Stimulated activated memory B cell treated with anti-CD40 and anti-IgM and Interleukin-4, amounts not matched to agents 10 μg/mL and 1 μg/mL and 100 μg/mL, for 72 hours (primary cell): Measurements from ENCODE around the gene DICER1.

Experiments
- ATAC-seq: fragments of 150-1000 bp; cut with Tn5 transposase; 2 replicates; pipeline ENCODE4 v1.10.0; 2021
- H3K27ac Mint-ChIP-seq: one replicate; pipeline ENCODE4 v1.8.0; 2022; ENCODE audit warnings: mild to moderate bottlenecking, mixed read lengths
- H3K27me3 Mint-ChIP-seq: one replicate; pipeline ENCODE4 v1.8.0; 2022; ENCODE audit warnings: mixed read lengths
- H3K36me3 Mint-ChIP-seq: one replicate; pipeline ENCODE4 v1.8.0; 2022; ENCODE audit warnings: mixed read lengths
- H3K4me1 Mint-ChIP-seq: one replicate; pipeline ENCODE4 v1.8.0; 2022; ENCODE audit warnings: mixed read lengths
- H3K4me3 Mint-ChIP-seq: one replicate; pipeline ENCODE4 v1.8.0; 2022; ENCODE audit warnings: mild to moderate bottlenecking, moderate library complexity, mixed read lengths
- H3K9me3 Mint-ChIP-seq: one replicate; pipeline ENCODE4 v1.8.0; 2022; ENCODE audit warnings: mixed read lengths

DICER1 gene

DNA sequence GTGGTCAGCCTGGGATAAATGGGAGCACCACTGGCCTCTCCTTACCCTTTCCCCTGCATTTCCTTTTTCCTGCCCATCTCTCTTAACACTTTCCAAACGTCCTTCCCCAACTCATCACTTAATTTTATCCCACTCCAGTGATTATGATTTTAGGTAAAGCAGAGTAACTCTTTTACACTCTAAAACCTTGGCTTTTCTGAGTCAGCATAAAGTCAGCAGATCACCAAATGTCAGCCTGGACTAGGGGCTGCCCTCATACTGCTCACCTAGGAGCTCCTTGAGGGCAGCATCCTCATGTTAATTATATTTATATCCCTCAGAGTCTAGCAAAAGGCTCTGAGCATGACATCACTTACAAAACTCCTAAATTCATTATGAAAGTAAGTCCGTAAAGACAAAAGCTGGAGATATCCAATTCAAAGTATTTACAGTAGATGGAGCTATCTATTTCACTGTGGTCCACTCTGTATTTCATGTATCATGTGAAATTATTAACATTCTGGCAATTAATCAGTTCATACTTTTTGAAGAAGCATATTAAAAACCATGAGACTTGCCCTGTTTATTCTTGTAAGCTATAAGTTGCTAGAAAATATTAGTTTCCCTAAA is 17.0 kb upstream of the DICER1 start:
- Mint-ChIP-seq H3K4me3 (no peak overlapping the region), H3K36me3 (no peaks in the 10 kb centered on the region)

DNA sequence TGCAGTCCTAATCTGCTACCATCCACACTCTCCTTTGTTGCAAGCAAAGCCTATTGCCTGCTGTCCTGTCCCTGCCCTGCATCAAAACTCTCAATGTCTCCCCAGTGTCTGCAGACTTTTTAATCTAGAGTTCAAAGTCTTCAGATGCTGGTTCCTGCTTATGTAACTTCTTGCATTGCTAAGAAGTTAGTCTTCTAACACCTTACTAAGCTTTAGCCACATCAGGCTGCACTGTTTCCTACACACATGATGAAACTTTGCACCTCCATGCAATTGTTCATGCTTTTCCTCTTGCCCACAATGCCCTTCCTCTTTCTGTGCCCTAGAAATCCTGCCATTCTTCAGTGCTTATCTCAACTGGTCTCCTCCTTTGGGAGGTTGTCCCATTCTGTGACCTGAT is 16.2 kb upstream of the DICER1 start:
- Mint-ChIP-seq H3K4me3 (no peak overlapping the region), H3K36me3 (no peaks in the 10 kb centered on the region), H3K4me1 (peaks cover 6% of the 10 kb centered on the region), H3K27ac (no peak overlapping the region), H3K27me3 (no peaks in the 10 kb centered on the region), H3K9me3 (no peaks in the 10 kb centered on the region)
- no peak for ATAC-seq

More for the DNA sequence above, 17.0 kb upstream of the DICER1 start:
- Mint-ChIP-seq H3K4me1 (peaks cover 6% of the 10 kb centered on the region), H3K9me3 (no peaks in the 10 kb centered on the region), H3K27me3 (no peaks in the 10 kb centered on the region), H3K27ac (no peak overlapping the region)
- ATAC-seq: no peak

DNA sequence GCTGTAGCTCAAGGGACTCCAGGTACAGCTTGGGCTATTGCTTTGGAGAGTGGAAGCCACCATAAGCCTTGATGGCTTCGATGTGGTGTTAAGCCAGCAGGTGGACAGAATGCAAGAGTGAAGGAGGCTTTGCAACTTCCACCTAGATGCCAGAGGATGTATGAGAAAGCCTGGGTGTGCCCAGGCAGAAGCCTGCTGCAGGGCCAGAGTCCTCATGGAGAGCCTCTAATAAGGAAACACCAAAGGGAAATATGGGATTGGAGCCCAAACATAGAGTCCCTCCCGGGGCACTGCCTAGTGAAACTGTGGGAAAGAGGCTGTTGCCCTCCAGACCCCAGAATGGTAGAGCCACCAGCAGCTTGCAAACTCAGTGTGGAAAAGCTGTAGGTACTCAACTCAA is 9.8 kb upstream of the DICER1 start:
- no peak overlapping the region for H3K4me3 Mint-ChIP-seq
- peaks cover 10% of the 10 kb centered on the region for H3K9me3 Mint-ChIP-seq
- peaks cover 8% of the 10 kb centered on the region for H3K4me1 Mint-ChIP-seq
- H3K36me3 Mint-ChIP-seq: peaks cover 14% of the 10 kb centered on the region
- H3K27ac Mint-ChIP-seq: no peak overlapping the region
- ATAC-seq: no peak
- H3K27me3 Mint-ChIP-seq: no peaks in the 10 kb centered on the region

DNA sequence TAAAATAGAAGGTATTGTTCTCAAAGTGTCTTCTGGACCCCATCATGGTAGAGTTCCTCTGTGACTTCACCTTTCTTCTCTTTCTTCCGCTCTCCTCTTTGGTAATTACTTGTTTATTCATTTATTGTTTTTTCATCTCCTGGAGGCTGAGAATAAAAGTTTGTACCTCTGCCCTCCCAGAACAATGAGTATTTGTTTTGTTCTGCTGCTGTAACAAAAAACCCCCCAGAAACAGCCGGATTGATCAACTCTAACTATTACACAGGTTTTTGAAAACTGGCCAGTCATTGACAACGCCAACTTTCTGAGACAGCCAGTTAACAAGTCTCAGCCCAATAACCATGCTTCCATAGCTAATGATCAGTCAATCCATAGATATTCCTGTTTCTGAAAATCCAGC is 8.2 kb upstream of the DICER1 start:
- no peak for ATAC-seq
- H3K36me3 Mint-ChIP-seq: peaks cover 14% of the 10 kb centered on the region
- H3K9me3 Mint-ChIP-seq: peaks cover 10% of the 10 kb centered on the region
- H3K4me1 Mint-ChIP-seq: peaks cover 8% of the 10 kb centered on the region
- H3K4me3 Mint-ChIP-seq: no peak overlapping the region
- H3K27me3 Mint-ChIP-seq: no peaks in the 10 kb centered on the region
- H3K27ac Mint-ChIP-seq: no peak overlapping the region

DNA sequence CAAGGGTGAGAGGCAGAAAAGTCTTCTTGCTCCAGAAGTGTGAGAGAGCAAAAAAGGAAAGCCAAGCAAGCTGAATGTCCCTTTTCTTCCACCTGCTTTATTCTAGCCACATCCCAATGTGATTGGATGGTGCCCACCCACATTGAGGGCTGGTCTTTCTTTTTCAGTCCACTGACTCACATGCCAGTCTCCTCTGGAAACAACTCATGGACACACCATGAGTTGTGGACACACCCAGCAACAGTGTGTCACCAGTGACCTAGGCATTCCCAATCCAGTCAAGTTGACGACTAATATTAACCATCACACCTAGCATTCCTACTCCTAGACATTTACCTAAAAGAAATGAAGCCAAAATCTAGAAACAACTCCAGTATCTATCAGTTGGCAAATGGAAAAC is 7.2 kb upstream of the DICER1 start:
- peaks cover 8% of the 10 kb centered on the region for H3K4me1 Mint-ChIP-seq
- no peaks in the 10 kb centered on the region for H3K27me3 Mint-ChIP-seq
- no peak overlapping the region for H3K4me3 Mint-ChIP-seq
- H3K27ac Mint-ChIP-seq: no peak overlapping the region
- peaks cover 10% of the 10 kb centered on the region for H3K9me3 Mint-ChIP-seq
- no peak for ATAC-seq
- H3K36me3 Mint-ChIP-seq: peaks cover 14% of the 10 kb centered on the region

DNA sequence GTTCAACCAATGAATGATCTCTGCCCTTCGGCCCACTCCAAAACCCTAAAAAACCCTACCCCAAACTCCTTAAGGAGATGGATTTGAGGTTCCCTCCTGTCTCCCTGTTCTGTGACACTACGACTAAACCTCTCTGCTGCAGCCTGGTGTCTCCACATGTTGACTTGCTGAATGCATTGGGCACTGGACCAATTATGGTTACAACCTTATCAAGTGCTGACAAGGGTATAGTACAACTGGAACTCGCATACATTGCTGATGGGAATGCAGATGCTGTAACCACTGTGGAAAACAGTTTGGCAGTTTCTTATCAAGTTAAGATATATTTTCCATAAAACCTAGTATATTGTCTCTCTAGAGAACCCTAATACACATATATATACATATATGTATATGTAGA is 6.3 kb upstream of the DICER1 start:
- H3K4me1 Mint-ChIP-seq: peaks cover 11% of the 10 kb centered on the region
- no peaks in the 10 kb centered on the region for H3K27me3 Mint-ChIP-seq
- no peak overlapping the region for H3K4me3 Mint-ChIP-seq
- no peak overlapping the region for H3K27ac Mint-ChIP-seq
- peaks cover 10% of the 10 kb centered on the region for H3K9me3 Mint-ChIP-seq
- peaks cover 14% of the 10 kb centered on the region for H3K36me3 Mint-ChIP-seq
- ATAC-seq: no peak

DNA sequence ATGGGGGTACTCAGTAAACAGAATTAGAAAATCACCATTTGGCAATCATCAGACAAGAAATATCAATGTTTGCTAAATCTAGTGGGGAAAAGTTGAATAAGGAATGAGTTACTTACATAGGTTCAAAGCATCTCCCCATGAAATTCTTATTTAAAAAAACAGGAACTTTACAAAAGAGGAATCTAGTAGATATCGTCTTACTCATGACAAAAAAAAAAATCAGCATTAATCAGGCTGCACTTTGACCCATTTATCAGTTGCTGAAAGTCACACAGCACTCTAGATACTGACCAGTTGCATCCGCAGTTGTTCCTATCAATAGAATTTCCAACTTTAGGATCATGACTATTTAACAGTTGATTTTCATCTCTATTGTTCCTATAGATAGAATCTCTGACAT is 5.8 kb upstream of the DICER1 start:
- H3K4me1 Mint-ChIP-seq: peaks cover 16% of the 10 kb centered on the region
- H3K27me3 Mint-ChIP-seq: no peaks in the 10 kb centered on the region
- H3K27ac Mint-ChIP-seq: no peak overlapping the region

DNA sequence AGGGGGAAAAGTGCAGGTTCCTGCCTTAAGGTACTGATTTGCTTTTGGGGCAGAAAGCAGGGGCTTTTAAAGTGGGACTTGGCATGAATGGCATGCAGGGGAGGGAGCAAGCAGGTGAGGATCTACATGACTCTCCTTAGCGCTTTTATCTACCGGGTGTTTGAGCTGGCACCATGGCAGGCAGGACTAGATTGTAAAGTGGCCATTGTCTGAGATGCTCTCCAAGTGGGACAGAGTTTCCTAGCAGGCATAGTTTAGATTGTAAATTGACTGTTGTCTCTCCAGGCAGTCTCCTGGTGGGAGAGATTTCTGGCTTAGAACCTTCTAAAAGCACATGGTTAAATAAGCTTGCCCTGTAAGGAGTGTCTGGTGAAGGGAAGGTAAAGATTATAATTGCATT is 5.3 kb upstream of the DICER1 start:
- peaks cover 10% of the 10 kb centered on the region for H3K9me3 Mint-ChIP-seq
- H3K4me3 Mint-ChIP-seq: no peak overlapping the region
- no peak overlapping the region for H3K27ac Mint-ChIP-seq
- H3K36me3 Mint-ChIP-seq: peaks cover 14% of the 10 kb centered on the region
- no peaks in the 10 kb centered on the region for H3K27me3 Mint-ChIP-seq
- H3K4me1 Mint-ChIP-seq: peaks cover 21% of the 10 kb centered on the region
- ATAC-seq: no peak

More for the DNA sequence above, 5.8 kb upstream of the DICER1 start:
- H3K36me3 Mint-ChIP-seq: peaks cover 14% of the 10 kb centered on the region
- H3K9me3 Mint-ChIP-seq: peaks cover 10% of the 10 kb centered on the region
- no peak overlapping the region for H3K4me3 Mint-ChIP-seq
- no peak for ATAC-seq

DNA sequence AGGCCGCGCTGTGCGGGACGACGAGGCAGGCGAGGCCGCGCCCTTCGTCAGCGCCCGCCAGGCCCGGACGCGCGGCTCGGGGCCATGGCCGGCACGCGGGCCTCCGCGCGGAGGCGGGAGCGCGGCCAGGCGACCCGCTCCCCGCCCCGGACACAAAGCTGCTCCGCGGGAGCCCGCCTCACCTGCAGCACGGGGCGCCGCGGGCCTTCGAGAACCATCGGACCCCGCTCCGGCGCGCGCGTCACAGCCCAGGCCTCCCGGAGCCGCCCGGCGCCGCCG is 342 bp downstream of the DICER1 start:
- no peaks in the 10 kb centered on the region for H3K9me3 Mint-ChIP-seq
- peaks cover 54% of the 10 kb centered on the region for H3K4me1 Mint-ChIP-seq
- peak overlapping the region; percentile 99 for H3K27ac Mint-ChIP-seq
- peak; percentile 52 for ATAC-seq
- peak overlapping the region; percentile 98 for H3K4me3 Mint-ChIP-seq
- H3K27me3 Mint-ChIP-seq: no peaks in the 10 kb centered on the region
- peaks cover 6% of the 10 kb centered on the region for H3K36me3 Mint-ChIP-seq

DNA sequence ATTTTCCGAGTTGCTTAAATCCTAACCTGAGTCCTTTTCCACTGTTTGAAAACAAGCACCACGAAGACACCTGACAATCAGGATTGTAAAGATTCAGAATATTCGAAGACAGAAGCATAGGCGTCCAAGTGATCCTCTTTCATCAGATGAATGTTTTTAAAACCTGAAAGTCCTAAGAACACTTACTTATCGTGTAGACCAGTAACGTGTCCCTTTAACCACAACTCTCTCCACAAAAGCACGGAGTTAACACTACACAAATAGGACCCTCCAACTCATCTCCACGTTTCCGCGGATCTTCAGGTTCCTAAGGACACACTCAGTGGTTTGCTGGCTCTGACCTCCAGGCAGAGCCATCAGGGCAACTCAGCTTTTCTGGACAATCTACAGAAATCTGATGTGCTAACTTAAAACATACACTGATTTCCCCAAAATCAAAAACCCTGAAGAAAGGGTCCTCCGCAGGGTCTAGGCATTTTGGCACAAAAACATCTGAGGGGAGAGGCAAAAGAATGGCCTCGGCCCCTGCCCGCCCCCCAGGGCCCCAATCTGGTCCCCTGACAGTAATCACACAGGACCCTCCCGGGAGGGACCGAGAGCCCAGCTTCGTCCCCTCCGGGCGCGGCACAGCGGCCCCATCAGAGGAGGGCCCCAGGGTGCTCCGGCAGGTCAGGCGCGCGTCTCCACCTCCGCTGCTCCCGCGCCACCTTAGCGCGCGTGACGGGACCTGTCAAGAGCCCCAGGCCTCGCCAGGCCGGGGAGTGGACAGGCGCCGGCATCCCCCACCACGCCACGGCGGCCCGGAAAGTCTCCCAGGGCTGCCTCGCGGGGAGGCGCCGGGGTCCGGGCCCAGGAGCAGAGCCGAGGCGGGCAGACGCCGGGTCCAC is 925 bp downstream of the DICER1 start:
- H3K27me3 Mint-ChIP-seq: no peaks in the 10 kb centered on the region
- H3K27ac Mint-ChIP-seq: peak overlapping the region; percentile 99
- peaks cover 60% of the 10 kb centered on the region for H3K4me1 Mint-ChIP-seq
- no peaks in the 10 kb centered on the region for H3K9me3 Mint-ChIP-seq
- peaks cover 6% of the 10 kb centered on the region for H3K36me3 Mint-ChIP-seq
- peak; percentile 47 for ATAC-seq
- peak overlapping the region; percentile 84 for H3K4me3 Mint-ChIP-seq

DNA sequence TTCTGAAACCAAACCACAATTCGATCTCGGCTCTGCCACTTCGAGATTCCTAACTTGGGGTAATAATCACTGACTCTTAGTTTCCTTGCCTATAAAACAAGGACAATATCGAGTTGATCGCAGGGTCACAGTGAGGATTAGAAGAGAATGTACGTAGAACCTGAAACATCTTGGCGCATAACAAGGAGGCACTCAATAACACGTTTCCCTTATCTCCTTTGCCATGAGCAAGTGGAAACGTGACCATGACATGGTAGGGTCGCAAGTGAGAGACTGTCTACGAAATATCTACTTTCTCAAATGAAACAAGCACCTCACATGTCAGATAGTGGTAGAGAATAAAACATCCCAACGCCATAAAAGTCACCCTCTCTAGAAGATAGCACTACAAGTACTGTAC is 2.3 kb downstream of the DICER1 start:
- Mint-ChIP-seq H3K4me1 (peaks cover 74% of the 10 kb centered on the region), H3K36me3 (peaks cover 6% of the 10 kb centered on the region), H3K9me3 (no peaks in the 10 kb centered on the region), H3K27me3 (no peaks in the 10 kb centered on the region), H3K4me3 (peak overlapping the region; percentile 67), H3K27ac (no peak overlapping the region)
- no peak for ATAC-seq

DNA sequence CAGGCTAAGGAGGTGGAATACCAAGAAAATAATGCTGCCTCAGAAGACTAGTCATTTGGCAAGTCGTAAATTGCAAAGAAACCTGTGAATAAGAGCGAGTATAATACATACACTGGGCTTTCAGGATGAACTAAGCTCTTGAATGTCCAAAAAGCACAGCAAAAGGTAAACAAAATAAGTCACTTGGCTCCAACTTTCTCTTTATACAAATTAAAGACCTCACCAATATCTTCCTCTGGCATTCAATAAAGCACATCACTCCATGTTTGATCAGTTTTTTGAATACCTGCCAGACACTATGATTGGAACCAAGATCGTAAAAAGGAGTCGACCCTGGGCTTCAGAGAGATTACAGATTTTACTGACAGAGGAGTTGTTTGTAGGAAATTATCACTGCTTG is 3.5 kb downstream of the DICER1 start:
- Mint-ChIP-seq H3K4me1 (peaks cover 85% of the 10 kb centered on the region), H3K9me3 (no peaks in the 10 kb centered on the region), H3K36me3 (peaks cover 6% of the 10 kb centered on the region), H3K27ac (no peak overlapping the region), H3K27me3 (no peaks in the 10 kb centered on the region), H3K4me3 (no peak overlapping the region)
- no peak for ATAC-seq

DNA sequence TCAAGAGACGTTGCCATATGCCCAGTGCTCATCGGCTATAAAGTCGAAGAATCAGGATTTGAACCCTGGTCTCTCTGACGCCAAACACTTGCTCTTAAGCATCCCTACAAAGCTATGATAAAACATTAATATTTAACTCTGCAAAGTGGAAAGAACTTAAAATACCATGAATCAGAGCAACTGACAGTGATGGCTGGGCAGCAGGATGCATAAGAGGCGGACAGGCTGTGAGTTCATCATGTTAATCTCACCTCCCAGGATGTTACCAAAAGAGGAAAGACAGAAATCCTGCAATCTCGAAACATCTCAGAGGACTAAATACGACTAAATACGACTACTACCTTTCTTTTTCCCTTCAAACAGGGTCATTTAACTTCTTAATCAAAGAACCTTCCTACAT is 5.8 kb downstream of the DICER1 start:
- H3K4me1 Mint-ChIP-seq: peaks cover 95% of the 10 kb centered on the region
- no peak overlapping the region for H3K4me3 Mint-ChIP-seq
- no peak for ATAC-seq
- H3K9me3 Mint-ChIP-seq: no peaks in the 10 kb centered on the region
- no peaks in the 10 kb centered on the region for H3K27me3 Mint-ChIP-seq
- H3K27ac Mint-ChIP-seq: no peak overlapping the region
- peaks cover 10% of the 10 kb centered on the region for H3K36me3 Mint-ChIP-seq

DNA sequence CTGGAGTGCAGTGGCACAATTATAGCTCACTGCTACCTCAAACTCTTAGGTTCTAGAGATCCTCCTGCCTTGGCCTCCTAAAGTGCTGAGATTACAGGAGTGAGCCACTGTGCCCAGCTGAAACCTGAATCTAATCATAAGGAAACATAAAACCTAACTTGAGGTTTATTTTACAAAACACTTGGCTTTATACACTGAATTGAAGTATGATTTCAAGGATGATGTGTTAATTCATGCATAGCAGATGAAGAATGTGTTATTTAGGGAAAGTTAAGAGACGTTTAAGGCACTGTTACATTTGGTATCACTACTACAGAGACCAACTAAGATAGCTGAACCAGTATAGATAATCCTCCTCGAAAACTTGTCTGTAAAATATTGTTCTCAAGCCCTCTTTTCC is 6.4 kb downstream of the DICER1 start:
- Mint-ChIP-seq H3K9me3 (peaks cover 3% of the 10 kb centered on the region), H3K36me3 (peaks cover 17% of the 10 kb centered on the region), H3K27ac (no peak overlapping the region), H3K4me1 (peaks cover 97% of the 10 kb centered on the region), H3K27me3 (no peaks in the 10 kb centered on the region), H3K4me3 (no peak overlapping the region)
- ATAC-seq: no peak

DNA sequence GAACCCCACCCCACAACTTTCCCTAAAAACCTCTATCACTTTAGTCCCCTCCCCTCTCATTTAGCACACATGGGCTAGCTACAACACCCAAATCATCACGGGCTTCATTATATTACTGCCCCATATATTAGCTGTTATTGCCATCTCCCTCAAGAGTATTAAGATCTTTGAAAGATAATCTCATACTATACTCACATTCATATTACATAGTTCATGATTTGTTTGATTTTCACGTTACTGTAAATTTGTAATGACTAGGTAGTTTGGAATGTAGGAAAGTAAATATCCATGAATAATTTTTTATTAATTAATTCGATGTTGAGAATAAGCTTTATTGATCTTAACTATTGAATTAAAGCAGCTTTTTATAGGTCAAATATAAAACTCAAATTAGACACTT is 7.9 kb downstream of the DICER1 start:
- H3K36me3 Mint-ChIP-seq: peaks cover 28% of the 10 kb centered on the region
- ATAC-seq: no peak
- H3K27ac Mint-ChIP-seq: peak overlapping the region; percentile 65
- peaks cover 11% of the 10 kb centered on the region for H3K9me3 Mint-ChIP-seq
- no peaks in the 10 kb centered on the region for H3K27me3 Mint-ChIP-seq
- H3K4me3 Mint-ChIP-seq: no peak overlapping the region
- peaks cover 89% of the 10 kb centered on the region for H3K4me1 Mint-ChIP-seq

DNA sequence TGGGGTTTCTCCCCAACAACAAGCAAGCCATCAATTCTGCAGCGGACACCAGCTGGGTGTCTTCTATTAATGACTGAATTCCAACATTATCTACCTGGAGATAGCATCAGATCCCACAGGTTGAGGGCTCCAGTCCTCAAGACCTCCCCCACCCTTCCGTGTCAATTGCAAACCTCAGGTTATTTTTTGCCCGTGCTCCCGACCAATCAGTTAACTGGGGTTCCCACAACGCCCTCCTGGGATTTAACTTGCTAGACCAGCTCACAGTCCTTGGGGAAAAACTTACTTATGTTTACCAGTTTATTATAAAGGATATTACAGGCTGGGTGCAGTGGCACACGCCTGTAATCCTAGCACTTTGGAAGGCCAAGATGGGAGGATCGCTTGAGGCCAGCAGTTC is 9.7 kb downstream of the DICER1 start:
- Mint-ChIP-seq H3K27me3 (no peaks in the 10 kb centered on the region), H3K27ac (peak overlapping the region; percentile 65), H3K9me3 (peaks cover 11% of the 10 kb centered on the region), H3K36me3 (peaks cover 22% of the 10 kb centered on the region), H3K4me1 (peaks cover 86% of the 10 kb centered on the region), H3K4me3 (peak overlapping the region; percentile 34)
- ATAC-seq: peak; percentile 78
